ENCODE measurements around the gene BCL11A.

BCL11A gene

DNA sequence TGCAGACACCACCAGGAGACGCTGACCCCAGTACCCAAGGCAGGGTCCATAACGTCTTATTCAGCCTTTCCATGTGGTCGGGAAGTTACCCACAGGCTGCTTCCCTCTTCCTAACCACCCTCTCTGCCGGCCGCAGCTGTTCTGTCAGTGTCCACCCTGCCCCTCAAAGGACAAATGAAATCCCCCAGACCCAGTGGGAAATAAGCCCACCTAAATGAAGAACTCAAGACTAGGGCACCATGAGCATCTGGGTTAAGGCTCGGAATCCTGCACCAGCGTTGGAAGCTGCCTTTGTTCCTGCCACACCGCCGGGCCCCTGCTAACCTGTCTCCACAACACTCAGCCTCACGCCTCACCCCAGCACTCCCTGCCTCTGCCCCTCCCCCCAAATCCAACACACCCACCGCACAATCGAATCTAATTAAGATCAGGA lies 21.7 kb downstream of the BCL11A start:
- no peak for DNase-seq (ENCODE audit: low read depth)
- H3K4me3 ChIP-seq (ENCODE audit: low read length) = no peak overlapping the region
- TF ChIP-seq, protein P1, sequence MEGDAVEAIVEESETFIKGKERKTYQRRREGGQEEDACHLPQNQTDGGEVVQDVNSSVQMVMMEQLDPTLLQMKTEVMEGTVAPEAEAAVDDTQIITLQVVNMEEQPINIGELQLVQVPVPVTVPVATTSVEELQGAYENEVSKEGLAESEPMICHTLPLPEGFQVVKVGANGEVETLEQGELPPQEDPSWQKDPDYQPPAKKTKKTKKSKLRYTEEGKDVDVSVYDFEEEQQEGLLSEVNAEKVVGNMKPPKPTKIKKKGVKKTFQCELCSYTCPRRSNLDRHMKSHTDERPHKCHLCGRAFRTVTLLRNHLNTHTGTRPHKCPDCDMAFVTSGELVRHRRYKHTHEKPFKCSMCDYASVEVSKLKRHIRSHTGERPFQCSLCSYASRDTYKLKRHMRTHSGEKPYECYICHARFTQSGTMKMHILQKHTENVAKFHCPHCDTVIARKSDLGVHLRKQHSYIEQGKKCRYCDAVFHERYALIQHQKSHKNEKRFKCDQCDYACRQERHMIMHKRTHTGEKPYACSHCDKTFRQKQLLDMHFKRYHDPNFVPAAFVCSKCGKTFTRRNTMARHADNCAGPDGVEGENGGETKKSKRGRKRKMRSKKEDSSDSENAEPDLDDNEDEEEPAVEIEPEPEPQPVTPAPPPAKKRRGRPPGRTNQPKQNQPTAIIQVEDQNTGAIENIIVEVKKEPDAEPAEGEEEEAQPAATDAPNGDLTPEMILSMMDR (conservative IDR thresholded peaks at IDR 0.05; ENCODE audit: low read depth, low read length) = no peak

GRCh38 chr2:60530660-60531281 lies 22.7 kb downstream of the BCL11A start:
- no peak overlapping the region for H3K4me3 ChIP-seq (ENCODE audit: low read length)
- TF ChIP-seq, protein P1 (conservative IDR thresholded peaks at IDR 0.05; ENCODE audit: low read depth, low read length) = no peak
- DNase-seq (ENCODE audit: low read depth) = no peak

DNA sequence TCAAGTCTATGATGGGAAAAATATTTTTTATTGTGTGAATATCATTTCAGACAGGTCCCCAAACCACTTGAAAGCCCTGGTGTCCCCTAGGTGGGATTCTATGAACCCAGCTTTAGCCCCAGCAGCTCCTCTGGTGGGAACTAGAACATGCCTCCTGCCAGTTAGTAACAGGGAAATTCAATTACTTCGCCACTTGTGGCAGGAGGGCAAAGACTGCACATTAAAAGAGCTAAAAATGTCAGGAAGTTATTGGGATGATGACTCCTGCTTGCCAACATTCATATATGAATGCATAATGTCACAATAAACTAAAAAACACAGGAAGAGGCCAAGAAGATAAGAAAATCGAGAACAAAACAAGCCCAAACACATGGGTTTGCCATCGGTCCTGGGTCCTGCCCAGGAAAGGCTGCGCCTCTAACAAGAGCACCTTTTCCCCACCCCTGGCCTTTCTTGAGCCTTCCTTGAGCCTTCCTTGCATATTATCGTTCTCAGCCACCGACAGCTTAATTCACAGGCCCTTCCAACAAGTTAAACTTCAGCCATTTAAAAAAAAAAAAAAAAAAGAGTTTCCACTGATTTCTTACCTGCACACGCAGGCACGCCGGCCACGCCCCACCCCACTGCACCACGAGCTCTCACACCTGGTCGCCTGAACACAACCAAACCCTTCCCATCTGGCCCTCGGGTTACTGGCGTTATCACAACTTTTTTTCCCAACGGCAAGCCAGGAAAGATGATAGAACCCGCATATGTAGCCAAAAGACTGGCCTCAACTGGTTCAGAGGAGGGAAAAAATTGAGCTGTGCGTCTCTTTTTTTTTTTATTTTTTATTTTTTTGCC lies 23.4 kb downstream of the BCL11A start:
- no peak for DNase-seq (ENCODE audit: low read depth)
- H3K4me3 ChIP-seq (ENCODE audit: low read length) = no peak overlapping the region
- TF ChIP-seq, protein P1 (conservative IDR thresholded peaks at IDR 0.05; ENCODE audit: low read depth, low read length) = no peak

DNA sequence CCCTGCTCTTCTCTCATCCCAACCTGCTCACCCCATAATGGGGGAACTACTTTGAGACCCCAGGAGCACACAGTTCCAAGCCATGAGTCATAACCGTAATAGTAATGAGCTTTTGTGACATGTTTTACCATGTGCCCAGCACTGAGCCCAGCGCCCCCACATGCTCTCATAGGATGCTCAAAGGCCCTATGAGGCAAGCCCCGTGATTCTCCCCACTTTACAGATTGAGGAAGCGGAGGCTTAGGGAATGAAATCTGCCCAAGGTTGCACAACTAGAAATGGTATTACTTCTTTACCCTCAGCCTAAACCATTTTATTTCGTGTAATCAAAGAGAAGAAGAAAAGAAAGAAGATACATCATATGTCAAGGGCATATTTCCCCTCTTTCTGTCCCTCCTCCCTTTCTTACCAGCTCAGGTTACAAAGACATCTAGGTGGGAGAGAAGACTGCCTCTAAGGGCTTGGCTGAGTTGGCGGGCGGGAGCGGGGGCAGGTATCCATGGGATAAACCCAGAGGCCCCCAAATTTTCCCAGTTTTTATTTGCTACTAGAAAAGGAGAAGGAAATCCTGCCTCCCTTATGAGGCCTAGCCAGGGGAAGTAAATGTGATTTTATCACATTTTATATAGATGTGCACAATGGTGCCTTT lies 24.2 kb downstream of the BCL11A start:
- TF ChIP-seq, protein P1 (conservative IDR thresholded peaks at IDR 0.05; ENCODE audit: low read depth, low read length) = no peak
- no peak for DNase-seq (ENCODE audit: low read depth)
- H3K4me3 ChIP-seq (ENCODE audit: low read length) = no peak overlapping the region

GRCh38 chr2:60528281-60529020 lies 25.0 kb downstream of the BCL11A start:
- TF ChIP-seq, protein P1 (conservative IDR thresholded peaks at IDR 0.05; ENCODE audit: low read depth, low read length) = no peak
- no peak overlapping the region for H3K4me3 ChIP-seq (ENCODE audit: low read length)
- DNase-seq (ENCODE audit: low read depth) = no peak

- DNase-seq (ENCODE audit: low read depth) = no peak
- TF ChIP-seq, protein P1 (conservative IDR thresholded peaks at IDR 0.05; ENCODE audit: low read depth, low read length) = no peak
Measured at GRCh38 chr2:60527762-60528161, 25.7 kb downstream of the BCL11A start.

More at GRCh38 chr2:60527762-60528161, 25.7 kb downstream of the BCL11A start:
- no peak overlapping the region for H3K4me3 ChIP-seq (ENCODE audit: low read length)

Data from retinal pigment epithelial cell (primary cell).